HG03565 (cell line): Measurements from ENCODE around the gene CYB5RL.
"Not testable (repeated sequence)": the region's sequence is repeated elsewhere in the genome, so short reads cannot be mapped to it uniquely, and the experiment has no call there.

Source experiments
- ATAC-seq: cut with Tn5 transposase; IDR thresholded peaks from one replicate; pipeline ENCODE4 v1.9.1; 2021; ENCODE audit warnings: mild to moderate bottlenecking, moderate library complexity; ENCODE audit not compliant: unreplicated experiment

Gene CYB5RL, protein sequence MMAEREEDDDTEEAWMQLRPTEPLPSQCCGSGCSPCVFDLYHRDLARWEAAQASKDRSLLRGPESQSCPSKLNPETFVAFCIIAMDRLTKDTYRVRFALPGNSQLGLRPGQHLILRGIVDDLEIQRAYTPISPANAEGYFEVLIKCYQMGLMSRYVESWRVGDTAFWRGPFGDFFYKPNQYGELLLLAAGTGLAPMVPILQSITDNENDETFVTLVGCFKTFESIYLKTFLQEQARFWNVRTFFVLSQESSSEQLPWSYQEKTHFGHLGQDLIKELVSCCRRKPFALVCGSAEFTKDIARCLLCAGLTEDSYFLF

DNA sequence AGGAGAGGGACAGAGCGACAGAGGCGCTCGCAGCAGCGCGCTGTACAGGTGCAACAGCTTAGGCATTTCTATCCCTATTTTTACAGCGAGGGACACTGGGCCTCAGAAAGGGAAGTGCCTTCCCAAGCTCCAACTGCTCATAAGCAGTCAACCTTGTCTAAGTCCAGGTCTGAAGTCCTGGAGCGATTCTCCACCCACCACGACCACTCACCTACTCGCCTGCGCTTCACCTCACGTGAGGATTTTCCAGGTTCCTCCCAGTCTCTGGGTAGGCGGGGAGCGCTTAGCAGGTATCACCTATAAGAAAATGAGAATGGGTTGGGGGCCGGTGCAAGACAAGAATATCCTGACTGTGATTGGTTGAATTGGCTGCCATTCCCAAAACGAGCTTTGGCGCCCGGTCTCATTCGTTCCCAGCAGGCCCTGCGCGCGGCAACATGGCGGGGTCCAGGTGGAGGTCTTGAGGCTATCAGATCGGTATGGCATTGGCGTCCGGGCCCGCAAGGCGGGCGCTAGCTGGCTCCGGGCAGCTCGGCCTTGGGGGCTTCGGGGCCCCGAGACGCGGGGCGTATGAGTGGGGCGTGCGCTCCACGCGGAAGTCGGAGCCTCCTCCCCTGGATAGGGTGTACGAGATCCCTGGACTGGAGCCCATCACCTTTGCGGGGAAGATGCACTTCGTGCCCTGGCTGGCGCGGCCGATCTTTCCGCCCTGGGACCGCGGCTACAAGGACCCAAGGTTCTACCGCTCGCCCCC, at the start of gene CYB5RL, which contains the start of gene MRPL37:
CYB5RL (minus strand) TSS at position 266 of the 754 bp plus-strand sequence. CDS start 4,414 bp downstream, outside the sequence.
MRPL37 (plus strand) TSS at position 403 of the 754 bp plus-strand sequence; CDS start at position 480, 77 bp downstream.
- ATAC-seq = peak; percentile 86

DNA sequence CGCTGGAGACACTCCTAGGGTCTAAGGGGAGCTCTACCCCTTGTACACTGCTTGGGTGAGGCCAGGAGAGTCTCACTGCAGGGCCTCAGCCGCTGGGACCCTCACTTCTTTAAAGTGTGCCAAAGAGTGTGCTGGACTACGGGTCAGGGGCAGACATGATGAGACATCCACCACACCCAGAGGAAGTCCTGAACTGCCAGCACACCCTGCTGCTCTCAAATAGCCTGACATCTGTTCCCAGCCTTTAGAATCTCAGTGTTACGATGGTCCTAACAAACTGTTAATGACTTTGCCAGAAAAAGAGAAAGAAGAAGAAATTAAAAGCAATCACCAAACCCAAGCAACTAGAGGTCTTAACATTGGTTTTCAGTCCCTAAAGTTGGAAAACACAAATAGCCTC, 49.1 kb upstream of the CYB5RL start:
- ATAC-seq = no peak

DNA sequence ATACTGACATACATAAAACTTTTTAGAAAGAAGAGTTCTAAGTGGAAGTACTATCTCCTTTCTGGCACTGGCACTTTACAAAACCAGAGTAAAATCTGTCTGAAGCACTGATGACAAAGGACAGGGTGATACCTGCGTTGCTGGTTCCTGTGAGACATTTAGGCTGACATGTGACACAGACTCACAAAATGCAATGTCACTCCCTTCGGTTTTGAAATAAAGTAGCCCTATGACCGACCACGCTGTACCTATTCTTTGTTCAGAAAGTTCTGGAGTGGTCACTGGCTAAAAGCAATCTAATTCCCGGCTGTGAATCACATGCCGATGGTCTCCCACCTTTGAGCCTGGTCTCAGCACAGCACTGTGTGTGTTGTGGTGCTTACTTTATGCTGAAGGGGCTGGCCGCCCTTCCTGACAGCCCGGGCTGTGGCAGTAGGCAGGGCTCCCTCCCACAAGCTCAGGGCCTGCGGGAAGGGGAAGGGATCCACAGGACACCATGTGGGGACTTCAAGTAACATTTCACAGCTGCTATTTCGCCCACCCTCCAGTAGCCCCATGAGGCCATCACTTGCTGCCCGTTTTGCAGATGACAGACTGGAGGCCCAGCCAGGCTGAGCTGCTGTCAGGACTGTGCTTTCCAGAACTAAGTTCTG, 48.2 kb upstream of the CYB5RL start:
- no peak for ATAC-seq

DNA sequence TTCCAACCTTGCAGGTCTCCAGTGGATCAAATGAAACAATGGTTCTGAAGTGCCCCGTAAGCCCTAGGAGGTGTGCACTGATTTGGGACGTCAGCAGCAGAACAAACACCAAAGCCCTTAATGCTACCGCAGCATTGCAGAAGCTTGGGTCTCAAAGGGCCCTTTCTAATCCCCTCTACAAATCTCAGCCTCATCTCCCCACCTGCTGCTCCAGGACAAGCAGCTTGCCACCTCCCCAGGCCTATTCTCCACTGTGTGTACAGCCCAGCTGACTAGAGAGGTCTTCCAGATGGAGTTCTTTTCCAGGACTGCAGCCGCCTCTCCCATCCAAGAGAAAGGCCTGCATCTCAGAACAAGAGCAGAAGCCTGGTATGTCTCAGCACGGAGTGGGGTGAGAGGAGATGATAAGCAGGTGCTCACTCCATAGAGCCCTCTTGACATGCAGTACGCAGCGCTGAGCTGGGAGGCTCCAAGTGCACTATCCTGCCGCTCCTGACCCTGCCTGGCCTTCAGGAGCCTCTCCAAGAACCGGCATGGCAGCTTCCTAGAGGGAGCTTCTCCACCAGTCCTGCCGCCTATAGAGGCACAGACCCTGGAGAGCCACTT, 46.4 kb upstream of the CYB5RL start:
- no peak for ATAC-seq

DNA sequence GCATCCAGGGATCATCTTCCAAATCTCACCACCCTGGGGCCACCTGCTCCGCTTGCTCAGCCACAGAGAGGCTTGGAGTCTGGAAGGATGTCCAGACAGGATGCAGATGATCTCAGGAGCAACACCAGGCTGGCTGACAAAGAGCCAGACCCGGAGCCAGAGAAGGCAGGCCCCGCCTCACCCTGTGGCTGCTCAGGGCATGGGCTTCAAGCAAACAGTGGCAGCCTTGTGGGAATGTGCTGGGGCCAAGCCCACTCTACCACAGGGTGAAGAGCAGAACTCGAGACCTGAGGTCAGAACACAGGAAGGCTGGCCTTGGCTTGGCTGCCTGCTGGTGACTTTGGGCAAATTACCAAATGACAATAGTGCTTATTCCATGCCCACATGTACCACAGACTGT, 45.7 kb upstream of the CYB5RL start:
- ATAC-seq = no peak

DNA sequence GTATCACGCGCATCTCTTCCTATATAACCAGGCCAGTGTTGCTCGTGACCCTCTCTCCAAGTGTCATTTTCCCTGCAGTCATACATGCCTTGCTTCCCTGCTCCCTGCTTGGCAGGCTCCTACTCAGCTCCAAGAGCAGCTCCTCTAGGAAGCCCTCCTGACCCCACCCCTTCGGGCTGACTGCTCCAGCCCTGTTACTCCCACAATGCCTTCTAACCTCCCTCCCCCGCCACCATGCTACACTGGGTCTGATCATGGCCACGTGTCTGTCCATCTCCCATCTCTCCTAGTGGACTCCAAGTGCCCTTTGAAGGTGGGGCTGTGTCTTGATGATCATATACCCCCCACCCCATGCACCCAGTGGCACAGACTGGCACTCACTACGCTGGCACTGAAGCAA, 44.8 kb upstream of the CYB5RL start:
- no peak for ATAC-seq

DNA sequence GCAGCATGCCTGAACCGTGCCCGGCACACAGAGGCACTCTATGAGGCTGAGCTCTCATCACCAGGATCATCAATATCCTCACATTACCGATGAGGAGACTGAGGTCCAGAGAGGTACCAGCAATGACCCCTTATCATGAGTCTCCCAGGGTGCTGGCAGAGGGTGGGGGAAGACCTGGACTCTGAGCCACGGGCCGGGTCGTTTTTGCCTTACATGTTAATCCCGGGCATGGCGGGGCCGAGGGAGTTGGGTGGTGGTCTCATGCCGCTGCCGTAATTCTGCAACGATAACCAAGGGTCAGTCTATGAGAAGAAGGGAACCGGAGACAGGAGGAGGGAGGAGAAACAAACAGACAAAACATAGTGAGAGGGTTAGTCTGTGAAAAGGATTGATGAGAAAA, 43.2 kb upstream of the CYB5RL start:
- ATAC-seq = no peak

DNA sequence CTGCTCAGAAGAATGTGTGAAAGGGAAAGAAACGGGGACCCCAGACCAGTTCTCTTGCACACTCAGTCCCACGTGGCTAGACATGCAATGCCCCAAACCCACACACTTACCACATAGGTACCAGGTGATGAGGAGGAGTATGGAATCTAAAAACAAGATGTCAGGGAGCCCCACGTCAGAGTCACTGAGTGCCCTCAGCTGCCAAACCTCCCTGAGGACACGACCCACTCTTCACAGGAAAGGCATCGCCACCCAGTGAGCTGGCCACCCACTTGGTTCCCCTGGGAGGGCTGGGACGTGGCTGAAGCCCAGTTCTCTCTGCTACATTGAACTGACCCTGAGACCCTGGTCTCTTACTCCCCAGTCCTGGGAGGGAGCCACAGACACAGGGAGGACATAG, 41.5 kb upstream of the CYB5RL start:
- ATAC-seq = no peak

DNA sequence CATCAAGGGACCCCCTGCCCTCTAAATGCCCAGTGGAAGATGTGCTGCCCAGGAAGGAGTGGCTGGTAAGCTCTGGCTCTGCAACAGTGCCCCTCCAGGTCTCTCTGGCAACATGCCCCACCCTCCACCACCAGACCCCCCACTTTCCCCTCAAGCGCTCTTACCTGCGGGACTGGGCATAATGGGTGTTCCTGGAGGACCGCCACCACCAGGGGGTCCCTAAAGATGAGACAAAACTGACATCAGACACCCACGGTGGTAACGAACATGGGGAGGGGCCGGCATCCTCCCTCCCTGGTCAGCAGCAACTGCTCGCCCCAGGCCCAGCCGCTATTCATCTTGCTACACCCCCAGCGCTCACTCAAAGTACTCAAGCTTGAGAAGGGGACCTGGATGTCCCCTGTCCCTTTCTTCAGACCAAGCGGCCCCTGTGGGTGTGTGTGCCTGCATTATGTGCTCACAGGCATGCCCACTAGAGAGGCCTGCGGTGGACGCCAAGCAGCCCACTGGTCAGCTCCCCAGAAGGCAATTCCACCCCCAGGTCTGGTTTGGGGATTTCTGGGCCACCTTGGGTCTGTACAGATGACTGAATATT, 41.0 kb upstream of the CYB5RL start:
- ATAC-seq = no peak

DNA sequence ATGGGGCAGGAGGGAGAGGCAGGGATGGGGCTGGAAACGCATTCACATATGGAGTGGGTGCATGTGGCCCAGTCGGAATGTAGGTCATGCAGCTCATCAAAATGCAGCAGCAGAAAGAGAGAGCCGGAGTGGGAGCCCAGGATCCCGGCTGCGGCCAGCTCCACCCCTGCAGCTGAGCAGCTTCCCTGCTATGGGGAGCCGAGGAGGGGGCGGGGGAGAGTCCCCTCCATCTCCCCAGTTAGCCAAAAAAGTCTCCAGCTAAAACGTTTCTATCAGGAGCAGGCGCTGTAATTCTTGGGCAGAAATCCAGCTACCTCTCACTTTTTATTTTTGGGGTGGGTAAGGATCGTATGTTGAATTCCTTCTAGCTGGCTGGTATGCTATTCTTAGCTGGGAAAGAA, 39.8 kb upstream of the CYB5RL start:
- no peak for ATAC-seq

DNA sequence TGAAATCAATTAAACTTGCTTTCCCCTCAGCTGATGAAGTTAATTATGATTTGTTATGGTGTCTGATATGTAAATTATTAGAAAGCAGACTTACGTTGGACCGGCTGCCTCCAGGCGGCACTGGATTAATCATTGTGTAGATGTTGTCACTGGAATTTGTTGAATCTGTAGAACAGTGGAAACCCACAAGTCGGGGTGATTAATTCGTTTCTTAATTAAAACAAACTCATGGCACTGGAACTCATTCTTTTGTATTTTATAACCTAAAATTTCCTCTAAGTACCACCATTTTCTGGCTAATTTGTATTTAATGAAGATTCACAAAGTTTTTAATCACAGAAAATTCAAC, 39.2 kb upstream of the CYB5RL start:
- ATAC-seq = no peak

DNA sequence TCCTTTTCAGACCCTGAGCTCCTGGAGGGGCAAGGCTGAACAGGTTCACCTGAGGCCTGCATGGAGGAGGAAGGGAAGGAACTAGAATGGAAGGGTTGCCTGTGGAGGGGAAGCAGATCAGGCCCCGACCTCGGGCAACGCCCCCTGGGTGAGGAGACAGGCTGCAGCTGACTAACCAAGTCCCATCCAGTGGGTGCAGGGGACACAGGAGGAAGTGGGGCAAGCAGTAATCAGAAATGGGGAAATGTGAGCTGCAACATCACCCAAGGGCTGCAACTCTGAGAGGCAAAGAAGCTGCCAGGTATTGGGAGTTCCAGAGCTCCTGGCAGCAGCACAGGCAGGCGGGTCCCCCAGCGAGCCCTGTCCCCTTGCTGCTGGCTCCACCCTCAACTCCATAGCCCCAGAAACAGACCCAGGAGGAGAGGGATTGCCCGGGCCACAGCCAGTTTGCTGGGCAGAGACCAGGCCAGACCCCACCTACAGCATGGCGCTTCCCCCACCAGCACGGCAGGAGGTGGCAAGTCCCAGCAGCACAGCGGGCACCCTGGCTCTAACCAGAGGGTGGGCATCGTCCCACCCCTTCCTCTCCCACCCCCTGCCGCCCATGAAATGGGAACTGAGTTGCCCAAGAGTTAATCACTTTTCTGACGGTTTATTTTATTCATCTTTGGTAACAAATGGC, 38.7 kb upstream of the CYB5RL start:
- no peak for ATAC-seq

DNA sequence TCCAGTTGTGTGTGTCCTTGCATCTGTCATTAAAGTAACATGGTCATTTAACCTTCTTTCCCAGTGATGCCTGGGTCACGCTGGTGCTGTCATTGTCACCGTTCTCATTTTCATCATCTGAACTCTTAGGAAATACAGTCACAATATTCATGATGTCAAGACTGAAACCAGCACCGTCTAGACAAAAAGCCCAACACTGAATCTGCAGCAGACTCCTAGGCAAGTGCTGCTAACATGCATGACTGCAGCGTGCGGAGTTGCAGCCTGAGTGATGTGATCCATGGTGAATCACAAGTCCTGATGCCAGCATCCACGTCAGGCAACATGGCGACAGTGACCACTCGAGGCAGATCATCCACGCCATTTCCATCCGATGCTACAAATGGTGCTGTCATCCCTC, 37.8 kb upstream of the CYB5RL start:
- ATAC-seq = no peak

DNA sequence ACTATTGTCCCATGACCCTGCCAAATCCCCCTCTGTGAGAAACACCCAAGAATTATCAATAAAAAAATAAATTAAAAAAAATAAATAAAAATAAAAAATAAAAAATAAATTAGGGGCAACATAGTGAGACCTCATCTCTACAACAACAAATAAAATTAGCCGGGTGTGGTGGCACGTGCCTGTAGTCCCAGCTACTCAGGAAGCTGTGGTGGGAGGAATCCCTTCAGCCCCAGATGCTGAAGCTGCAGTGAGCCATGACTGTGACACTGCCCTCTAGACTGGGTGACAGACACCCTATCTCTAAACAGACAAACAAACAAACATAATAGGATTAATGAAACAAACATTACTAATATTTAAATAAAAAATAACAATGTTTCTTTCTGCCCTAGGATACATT, 34.5 kb upstream of the CYB5RL start:
- no peak for ATAC-seq

DNA sequence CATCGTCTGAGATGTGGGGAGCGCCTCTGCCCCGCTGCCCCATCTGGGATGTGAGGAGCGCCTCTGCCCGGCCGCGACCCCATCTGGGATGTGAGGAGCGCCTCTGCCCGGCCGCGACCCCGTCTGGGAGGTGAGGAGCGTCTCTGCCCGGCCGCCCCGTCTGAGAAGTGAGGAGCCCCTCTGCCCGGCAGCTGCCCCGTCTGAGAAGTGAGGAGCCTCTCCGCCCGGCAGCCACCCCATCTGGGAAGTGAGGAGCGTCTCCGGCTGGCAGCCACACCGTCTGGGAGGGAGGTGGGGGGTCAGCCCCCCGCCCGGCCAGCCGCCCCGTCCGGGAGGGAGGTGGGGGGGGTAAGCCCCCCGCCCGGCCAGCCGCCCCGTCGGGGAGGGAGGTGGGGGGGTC, 33.4 kb upstream of the CYB5RL start:
- not testable (repeated sequence) for ATAC-seq

DNA sequence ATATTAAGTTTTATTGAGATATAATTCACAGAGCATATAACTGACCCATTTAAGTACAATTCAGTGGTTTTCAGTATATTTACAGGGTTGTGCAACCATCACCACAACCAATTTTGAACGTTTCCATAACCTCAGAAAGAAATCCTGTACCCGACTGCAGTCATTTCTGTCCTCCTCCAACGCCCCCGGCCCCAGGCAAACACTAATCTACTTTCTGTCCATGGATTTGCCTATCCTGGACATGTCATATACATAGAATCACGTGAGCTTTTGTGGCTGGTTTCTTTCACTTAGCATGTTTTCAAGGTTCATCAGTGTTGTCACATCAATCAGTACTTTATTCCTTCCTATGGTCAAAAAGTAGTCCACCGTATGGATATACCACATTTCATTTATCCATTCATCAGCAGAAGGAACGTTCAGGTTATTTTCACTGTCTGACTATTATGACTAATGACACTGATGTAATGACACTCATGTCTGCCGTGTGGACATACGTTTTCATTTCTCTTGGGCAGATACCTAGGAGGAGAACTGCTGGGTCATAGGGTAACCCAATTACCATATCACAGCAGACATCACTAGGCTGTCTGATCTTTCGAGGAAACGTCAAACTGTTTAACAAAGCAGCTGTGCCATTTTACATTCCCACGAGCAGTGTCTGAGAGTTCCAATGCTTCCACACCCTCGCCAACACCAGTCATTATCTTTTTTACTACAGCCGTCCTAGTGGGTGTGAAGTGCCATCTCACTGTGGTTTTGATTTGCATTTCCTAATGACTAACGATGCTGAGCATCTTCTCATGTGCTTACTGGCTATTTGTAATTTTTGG, 30.9 kb upstream of the CYB5RL start:
- ATAC-seq = no peak

DNA sequence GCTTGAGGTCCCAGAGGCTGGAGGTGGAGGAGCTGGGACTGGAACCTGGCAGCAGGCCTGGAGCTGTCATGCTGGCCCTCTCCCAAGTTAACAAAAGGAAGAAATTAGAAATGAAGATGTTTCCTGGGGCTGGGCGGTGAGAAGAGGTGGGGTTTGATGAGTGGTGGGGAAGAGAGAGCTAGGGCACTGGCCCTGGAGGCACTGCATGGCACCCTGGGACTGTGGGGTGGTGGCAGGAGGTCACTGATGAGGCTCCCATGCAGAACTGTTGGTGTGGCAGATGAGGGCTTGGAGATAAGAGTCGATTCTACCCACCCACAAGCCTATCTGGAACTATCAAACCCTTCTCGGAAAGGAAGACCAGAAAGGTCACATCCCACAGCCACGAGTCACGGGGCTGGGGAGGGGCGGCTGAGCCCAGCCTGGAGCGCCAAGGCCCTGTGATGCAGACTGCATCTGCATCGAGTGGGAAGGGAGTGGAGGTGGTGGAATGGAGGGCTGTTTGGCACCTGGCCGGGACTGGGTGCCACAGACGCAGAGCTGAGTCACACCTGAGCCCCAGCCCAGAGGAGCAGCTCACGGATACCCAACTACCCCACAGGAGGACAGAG, 29.6 kb upstream of the CYB5RL start:
- no peak for ATAC-seq

DNA sequence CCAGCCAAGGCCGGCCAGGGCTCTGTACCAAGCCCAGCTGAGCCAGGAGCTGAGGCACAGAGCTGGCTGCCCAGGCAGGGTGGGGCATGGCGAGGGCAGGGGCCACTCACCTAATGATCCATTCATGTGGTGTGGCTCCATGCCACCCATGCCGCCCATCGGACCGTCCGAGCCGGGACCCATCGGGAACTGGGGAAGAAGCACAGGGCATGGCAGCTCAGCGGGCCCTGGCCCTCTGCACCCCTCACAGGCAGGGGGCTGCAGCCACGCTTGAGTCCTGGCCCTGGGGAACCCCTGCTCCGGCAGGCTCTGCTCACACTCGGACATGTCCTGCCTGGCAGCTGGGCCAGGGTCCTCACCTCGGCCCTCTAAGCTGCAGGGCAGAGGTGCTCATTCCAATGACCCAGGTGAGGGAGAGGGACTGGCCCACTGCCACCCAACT, 28.8 kb upstream of the CYB5RL start:
- ATAC-seq = no peak

DNA sequence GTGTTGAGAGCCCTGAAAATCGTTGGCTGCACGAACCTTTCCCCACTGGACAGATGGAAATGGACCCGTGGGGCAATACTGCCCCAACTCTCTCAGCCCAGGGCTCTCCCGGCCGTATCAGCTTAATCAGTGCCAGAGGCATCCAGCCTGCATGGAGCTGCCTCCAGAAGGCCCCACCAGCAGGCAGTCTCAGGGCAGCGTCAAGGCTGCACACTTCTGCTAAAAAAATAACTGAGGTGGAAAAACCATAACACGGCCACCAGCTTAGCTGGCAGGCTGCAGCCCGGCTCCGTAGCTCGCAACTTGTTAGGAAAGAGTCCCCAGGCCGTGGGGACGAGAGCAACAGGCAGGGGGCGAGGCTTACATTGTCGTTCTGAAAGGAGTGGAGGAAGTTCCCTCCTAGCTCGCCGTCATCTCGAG, 28.1 kb upstream of the CYB5RL start:
- no peak for ATAC-seq
